Iris pigment epithelial cell (primary cell): ENCODE data around the gene LAMA2.
A peak's percentile ranks its signal among the peaks of the same experiment; 100 is the strongest.

ENCODE experiments used
- DNase-seq: peaks from one replicate; pipeline ENCODE4 v3.0.0-alpha.2; 2011; ENCODE audit warnings: low read depth

Gene LAMA2

GRCh38 chr6:129446272-129447197 is 563.6 kb downstream of the LAMA2 start:
- no peak for DNase-seq

GRCh38 chr6:129447198-129447565 is 564.2 kb downstream of the LAMA2 start:
- no peak for DNase-seq

- DNase-seq, result no peak
Observed at GRCh38 chr6:129448965-129449364, 566.0 kb downstream of the LAMA2 start.

GRCh38 chr6:129451187-129451586 is 568.2 kb downstream of the LAMA2 start:
- DNase-seq, result no peak

GRCh38 chr6:129453073-129453472 is 570.1 kb downstream of the LAMA2 start:
- no peak for DNase-seq

GRCh38 chr6:129454488-129454887 is 571.5 kb downstream of the LAMA2 start:
- peak; percentile 13 for DNase-seq

- DNase-seq, result no peak
Observed at GRCh38 chr6:129455126-129455769, 572.3 kb downstream of the LAMA2 start.

- DNase-seq, result no peak
Observed at GRCh38 chr6:129460221-129460620, 577.3 kb downstream of the LAMA2 start.

GRCh38 chr6:129469070-129469662 is 586.2 kb downstream of the LAMA2 start:
- DNase-seq, result peak; percentile 32

GRCh38 chr6:129472239-129472638 is 589.3 kb downstream of the LAMA2 start:
- no peak for DNase-seq

- no peak for DNase-seq
Observed at GRCh38 chr6:129473546-129473945, 590.6 kb downstream of the LAMA2 start.

GRCh38 chr6:129475477-129476247 is 592.7 kb downstream of the LAMA2 start:
- DNase-seq, result no peak

GRCh38 chr6:129476248-129476564 is 593.3 kb downstream of the LAMA2 start:
- no peak for DNase-seq

GRCh38 chr6:129476810-129477209 is 593.9 kb downstream of the LAMA2 start:
- no peak for DNase-seq

GRCh38 chr6:129478379-129478778 is 595.4 kb downstream of the LAMA2 start:
- DNase-seq, result no peak

- peak; percentile 29 for DNase-seq
Observed at GRCh38 chr6:129481706-129482105, 598.8 kb downstream of the LAMA2 start.

GRCh38 chr6:129485746-129486145 is 602.8 kb downstream of the LAMA2 start:
- DNase-seq, result no peak

GRCh38 chr6:129486327-129486726 is 603.4 kb downstream of the LAMA2 start:
- no peak for DNase-seq

GRCh38 chr6:129488313-129488712 is 605.4 kb downstream of the LAMA2 start:
- DNase-seq, result no peak

GRCh38 chr6:129489215-129489765 is 606.4 kb downstream of the LAMA2 start:
- DNase-seq, result peak; percentile 17

GRCh38 chr6:129490521-129491255 is 607.8 kb downstream of the LAMA2 start:
- peak; percentile 98 for DNase-seq
